Amygdala (tissue), 56 donors: Measurements from ENCODE around the gene AMN.

ENCODE experiments used
- DNase-seq, 56 donors: peaks; one replicate each; lab custom pipeline; 2025; lab: John Stamatoyannopoulos, UW

AMN gene

DNA sequence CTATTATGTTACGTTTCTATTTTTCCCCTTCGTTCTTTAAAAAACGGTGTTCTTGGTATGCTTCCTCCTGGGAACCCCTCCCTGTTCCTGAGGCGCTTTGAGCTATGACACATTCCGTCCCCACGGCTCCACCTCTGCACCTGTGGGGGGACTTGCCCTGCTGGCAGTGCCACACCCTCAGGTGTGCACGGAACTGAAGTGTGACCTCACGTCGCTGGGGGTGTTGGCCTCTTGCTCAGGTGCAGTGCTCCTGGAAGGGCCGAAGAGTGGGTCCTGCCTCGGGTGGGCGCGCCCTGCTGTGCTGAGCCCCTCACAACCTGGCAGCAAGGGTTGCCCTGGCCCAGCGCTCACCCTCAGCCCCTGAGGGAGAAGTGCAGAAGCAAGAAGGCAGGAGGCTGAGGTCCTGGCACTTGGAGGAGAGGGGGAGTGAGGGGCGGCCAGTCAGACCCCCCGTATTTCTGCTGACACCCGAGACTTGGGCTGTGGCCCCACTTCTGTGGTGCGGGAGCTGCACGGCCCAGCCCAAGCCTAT, 4.9 kb downstream of the AMN start:
- no peak for DNase-seq

DNA sequence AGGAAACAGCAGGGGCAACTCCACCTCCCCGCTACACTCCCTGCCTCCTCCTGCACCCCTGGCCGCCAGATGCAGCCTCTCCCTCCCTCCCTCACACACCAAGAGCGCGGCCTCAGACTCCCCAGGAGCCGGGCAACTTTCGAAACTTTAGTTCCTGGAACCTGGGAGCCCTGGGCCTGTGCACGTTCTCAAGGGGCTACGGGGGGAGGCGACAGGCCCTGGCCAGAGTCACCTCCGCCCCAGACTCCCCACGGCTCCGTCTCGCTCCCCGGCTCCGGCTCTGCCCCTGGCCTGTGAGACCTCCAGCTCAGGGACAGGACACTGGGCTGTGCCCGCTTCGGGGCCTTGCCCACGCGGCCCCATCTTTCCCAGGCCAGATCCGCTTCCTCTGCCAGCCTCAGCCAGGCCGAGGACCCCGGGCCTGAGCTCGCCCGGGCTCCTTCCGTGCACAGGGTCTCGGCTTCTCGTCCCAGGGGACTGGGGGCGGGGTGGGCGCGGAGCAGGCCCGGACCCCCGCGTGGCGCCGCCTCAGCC, 5.5 kb downstream of the AMN start:
- no peak for DNase-seq

DNA sequence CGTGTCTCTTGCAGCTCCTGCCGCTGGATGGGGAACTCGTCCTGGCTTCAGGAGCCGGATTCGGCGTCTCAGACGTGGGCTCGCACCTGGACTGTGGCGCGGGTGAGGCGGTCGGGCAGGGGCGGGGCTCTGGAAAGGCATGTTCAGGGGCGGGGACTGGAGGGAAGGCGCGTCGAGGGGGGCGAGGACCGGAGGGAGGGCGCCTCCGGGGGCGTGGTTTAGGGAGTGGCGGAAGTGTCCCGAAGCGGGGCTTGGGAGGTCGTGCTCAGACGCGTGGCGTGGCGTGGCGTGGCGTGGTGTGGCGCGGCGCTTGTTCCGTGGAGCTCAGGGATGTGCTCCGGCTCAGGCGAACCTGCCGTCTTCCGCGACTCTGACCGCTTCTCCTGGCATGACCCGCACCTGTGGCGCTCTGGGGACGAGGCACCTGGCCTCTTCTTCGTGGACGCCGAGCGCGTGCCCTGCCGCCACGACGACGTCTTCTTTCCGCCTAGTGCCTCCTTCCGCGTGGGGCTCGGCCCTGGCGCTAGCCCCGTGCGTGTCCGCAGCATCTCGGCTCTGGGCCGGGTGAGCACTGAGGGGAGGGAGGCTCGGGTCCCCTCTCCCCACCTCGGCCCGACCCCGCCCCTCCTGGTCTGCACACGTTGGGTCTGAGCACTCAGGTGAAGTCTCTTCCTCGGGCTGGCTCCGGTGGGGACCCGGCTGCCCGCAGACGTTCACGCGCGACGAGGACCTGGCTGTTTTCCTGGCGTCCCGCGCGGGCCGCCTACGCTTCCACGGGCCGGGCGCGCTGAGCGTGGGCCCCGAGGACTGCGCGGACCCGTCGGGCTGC, 6.2 kb downstream of the AMN start:
- DNase-seq, result no peak

DNA sequence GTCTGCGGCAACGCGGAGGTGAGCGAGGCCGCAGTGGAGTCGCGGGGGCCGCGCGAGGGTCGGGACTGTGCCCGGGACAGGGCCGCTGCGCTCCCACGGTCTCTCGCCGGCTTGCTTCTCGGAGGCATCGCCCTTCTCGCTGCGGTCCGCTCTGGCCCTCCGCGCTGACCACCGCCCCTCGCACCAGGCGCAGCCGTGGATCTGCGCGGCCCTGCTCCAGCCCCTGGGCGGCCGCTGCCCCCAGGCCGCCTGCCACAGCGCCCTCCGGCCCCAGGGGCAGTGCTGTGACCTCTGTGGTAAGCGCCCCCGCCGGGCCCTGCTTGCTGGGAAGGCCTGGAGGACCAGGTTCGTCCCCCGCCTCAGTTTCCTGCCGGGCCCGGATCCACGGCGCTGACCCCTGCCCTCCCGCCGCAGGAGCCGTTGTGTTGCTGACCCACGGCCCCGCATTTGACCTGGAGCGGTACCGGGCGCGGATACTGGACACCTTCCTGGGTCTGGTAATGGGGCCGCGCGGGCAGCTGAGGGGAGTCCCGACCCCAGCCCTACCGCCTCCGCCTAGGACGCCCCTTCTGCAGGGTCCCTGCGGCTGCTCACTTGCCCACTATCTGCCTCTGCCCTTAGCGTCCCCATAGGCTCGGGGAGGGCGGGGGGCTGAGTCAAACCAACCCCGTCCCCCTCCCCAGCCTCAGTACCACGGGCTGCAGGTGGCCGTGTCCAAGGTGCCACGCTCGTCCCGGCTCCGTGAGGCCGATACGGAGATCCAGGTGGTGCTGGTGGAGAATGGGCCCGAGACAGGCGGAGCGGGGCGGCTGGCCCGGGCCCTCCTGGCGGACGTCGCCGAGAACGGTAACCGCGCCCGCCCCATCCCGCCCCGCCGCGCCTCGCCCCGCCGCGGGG, 7.0 kb downstream of the AMN start:
- no peak for DNase-seq

DNA sequence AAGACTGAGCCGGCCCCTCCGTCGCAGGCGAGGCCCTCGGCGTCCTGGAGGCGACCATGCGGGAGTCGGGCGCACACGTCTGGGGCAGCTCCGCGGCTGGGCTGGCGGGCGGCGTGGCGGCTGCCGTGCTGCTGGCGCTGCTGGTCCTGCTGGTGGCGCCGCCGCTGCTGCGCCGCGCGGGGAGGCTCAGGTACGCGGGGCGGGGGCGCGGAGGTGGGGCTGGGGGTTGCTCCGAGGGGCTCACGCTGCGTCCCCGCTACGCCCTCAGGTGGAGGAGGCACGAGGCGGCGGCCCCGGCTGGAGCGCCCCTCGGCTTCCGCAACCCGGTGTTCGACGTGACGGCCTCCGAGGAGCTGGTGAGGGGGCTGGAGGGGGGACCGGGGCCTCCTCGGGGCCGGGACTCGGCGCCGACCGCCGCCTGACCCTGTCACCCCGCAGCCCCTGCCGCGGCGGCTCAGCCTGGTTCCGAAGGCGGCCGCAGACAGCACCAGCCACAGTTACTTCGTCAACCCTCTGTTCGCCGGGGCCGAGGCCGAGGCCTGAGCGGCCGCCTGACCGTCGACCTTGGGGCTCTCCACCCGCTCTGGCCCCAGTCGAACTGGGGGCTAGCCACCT, 7.8 kb downstream of the AMN start:
- no peak for DNase-seq

DNA sequence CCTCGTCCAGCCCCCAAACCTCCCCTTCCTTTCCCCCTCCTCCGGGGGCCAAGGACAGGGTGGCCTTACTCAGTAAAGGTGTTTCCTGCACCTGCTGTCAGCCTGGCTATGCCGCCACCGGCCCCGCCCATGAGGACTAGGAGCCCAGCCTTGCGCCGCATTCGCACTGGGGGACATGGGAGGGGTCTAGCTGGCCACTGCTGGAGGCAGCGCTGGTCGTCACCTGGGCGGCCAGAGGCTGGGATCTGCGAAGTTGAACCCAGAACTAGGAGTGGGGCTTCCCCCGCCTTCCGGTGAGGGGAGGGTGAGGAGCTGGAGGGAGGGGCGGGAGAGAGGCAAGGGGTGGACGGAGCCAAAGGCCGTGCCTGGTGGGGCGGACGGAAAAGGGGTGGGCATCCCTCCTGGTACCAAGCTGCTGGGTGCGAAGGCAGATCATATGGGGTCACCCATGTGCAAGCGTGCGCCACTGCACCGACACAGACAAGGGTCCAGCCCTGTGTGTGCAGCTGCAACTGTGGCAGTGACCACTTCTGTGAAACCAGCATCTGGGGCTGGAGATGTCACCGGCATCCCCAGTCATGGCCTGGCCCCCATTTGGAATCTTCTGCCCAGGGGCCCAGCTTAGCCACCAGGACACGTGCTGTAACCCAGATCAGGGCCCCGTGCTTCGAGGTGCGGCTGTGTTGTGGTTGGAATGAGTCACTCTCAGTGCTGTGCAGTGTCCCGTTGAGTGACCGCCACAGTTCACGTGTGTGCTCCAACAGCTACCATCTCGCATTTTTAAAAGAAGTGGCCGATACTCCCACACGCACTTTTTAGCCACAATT, 8.5 kb downstream of the AMN start:
- DNase-seq, result peak in 1 of 56 donors; percentile 14

DNA sequence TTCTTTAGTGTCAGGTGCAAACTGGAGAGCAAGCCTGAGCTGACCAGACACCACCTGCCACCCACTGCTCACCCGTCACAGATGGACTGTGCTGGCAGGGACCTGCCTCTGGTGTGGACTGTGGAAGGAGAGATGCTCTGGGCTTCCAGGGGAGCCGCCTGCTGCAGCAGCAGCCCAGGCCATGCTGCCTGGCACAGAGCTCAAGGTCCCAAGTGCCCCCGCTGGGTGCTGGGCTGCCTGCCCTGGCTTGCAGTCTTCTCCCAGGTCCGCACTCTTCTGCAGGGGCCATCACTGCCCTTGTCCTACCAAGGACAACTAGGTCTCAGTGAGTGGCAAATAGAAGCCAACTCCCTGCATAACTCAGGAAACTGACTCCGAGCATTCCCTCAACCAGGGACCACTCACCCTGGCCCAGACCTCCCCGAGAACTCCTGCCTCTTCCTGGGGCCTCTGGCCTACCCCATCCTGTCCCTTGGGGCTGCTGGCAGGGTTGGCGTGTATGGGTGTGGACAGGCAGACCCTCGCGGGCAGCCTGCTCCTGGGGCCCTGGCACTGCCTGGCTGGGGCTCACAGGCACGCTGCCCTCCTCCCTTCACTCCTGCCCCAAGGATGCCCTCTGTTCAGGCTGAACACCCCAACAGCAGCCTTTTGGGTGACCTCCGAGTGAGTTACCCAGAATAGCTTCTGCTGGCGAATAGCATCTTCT, 9.3 kb downstream of the AMN start:
- no peak for DNase-seq

DNA sequence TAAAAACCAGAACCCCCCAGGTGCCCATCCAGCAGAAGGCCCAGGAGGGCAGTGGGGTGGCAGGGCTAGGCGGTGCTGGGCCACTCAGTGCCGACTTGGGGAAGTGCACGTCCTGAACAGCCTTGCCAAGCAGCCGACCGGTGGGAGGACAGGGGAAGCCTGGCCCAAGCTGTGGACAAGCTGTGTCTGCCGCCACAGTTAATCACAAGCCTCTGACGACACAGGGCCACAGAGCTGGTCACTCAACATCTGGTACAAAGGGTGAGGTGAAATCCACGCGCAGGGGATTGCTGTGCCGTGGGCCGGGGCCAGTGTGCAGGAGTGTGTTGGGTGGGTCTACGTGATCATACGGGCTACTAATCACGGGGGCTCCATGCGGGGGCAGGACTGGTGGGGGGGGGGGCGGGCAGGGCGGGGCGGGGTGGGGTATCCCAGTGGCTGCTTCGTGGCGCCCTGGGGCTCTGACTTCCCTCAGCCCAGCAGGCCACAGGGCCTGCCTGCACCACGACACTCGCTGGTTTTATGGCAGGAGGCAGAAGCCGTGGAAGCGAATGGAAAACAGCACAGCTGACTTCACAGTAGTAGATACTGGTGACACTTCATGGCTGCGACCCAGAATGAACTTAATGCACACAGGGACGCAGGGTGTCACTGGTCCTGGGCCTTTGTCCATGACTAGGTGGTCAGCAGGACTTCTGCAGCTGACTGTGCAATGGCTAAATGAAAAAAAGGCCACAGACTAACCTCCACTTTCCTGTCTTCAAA, 10.2 kb downstream of the AMN start:
- no peak for DNase-seq

DNA sequence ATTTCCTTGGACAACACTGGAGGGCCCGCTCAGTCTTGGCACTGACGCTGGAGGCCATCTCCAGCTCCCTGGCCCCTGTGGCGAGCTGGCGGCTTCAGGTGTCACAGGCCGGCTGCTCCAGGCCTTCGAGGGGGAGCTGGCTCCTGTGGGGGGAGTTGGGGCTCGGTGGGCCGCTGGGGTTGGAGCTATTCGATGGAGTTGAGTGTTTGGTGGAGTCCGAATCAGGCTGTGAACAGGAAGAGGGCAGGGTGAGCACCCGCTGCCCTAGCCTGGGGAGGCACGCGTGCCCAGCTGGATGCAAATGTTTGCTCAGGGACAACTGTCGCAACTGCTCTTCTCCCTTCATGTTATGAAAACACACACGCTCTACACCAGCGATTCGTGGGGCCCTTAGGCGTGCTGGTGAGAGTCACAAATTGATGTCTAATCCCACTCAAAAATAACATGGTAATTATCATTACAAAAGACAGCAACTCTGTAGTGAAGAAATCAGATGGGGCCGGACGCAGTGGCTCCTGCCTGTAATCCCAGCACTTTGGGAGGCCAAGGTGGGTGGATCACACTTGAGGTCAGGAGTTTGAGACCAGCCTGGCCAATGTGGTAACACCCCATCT, 11.3 kb downstream of the AMN start:
- DNase-seq, result no peak

DNA sequence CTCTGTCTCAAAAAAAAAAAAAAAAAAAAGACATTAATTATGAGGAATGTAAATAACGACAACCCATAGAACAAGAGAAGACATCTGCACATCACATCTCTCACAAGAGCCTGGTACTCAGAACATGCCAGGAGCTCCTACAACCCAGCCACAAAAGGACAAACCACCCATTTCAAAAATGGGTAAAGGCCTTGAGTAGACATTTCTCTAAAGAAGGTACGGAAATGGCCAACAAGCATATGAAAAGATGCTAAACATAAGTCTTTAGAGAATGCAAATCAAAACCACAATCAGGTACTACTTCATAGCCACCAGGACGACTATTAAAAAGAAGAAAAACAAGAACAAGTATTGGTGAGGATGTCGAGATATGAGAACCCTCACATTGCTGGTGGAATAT, 13.3 kb downstream of the AMN start:
- no peak for DNase-seq

DNA sequence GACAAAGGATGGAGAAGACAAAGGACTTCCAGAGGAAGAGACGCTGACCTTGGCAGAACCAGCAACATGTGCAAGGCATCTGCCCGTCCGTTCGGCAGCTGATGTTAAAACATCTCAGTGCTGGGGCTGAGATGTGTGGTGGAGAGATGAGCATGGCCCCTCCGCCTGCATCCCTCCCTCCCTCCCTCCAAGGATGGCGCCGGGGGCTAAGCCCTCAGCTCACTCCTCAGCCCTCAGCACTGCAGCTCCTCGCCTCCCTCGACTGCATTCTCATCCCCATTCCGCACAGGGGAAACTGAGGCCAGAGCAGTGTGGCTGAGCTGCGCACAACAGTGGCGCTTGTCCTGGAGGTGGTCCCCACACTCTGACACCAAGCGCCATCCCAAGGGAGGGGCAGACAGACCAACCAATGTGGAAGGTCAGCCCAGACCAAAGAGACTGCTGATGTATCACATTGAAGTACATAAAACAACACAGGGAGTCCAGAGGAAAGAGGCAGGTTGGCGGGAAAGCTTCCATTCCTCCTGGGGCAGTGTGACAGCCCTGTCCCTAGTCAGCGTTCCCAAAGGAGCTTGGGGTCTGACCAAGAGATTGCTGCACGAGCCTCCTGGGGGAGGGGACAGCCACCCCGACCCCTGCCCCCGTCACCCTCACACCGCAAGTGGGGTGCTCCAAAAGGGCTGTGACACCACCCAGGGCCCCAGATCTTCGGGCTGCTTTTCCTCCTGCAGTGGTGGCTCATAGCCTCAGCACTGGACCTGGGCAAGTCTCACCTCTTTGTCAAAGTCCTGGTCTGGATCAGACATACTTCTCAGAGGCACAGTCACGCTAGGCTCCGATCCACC, 15.1 kb downstream of the AMN start:
- no peak for DNase-seq

DNA sequence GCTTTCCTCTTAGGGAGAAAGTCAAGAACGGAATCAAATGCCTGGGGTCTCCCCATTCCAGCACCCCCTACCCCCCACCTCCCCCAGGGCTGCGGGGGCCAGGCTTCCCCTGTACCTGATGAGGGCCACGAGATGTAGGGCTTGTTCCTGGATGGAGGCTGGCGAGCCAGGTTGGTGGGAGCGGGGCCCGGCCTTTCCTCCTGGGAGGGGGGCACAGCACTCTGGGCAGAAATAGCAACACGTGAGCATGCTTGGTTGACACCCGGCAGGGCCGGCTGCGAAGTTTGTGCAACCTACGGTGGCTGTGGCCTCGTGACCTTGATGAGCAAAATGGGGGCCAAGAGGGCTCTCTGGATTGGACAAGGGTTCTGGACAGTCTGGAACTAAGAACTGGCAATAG, 15.7 kb downstream of the AMN start:
- DNase-seq, result no peak

DNA sequence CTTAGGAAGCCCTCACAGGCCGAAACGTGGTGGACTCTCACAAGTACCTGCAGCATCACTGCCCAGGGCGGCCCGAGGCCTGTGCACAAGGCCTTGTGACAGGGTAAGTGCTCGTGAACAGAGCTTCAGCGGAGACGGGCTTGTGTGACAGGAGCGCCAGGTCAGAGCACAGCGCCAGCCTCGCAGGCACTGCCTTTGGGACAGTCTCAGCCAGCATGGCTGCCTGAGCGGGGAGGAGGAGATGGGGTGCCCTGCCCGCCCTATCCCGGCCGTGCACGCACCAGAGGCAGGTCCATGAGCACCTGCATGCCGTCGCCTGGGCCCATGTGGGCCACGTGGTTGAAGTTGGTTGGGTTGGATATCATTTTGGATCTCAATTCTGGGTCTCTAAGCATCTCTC, 16.9 kb downstream of the AMN start:
- DNase-seq, result no peak

DNA sequence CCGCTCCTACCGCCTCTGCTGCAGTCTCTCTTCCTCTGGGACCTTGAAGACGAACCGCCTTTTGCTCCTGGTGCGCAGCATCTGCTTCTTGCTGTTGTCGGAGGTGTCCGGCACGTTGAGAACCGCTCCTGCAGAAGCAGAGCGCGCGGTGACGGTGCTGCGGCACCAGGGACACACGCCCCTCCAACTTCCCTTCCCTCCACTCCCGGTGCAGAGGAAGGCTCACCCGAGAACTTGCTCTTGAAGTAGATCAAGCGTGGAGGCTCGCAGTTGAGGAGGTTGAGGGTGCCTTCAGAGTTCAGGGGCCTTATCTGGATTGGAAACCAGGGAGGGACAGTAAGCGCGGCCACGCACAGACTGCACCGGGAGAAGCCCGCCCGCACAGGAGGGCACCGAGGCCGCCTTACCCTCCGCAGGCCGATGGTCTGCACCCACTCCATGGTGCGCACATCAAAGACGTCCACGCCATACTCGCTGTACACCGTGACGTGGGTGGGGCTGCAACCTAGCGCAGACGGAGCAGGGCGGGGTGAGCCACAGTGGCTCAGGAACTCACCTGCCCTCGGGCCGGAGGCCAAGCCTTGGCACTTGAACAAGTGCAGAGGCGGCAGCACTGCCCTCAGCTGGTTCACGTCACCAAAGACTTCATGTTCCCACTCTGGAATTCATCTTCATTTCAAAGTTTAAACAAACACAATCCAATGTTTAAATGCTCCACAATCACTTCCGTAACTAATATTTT, 17.5 kb downstream of the AMN start:
- DNase-seq, result no peak

DNA sequence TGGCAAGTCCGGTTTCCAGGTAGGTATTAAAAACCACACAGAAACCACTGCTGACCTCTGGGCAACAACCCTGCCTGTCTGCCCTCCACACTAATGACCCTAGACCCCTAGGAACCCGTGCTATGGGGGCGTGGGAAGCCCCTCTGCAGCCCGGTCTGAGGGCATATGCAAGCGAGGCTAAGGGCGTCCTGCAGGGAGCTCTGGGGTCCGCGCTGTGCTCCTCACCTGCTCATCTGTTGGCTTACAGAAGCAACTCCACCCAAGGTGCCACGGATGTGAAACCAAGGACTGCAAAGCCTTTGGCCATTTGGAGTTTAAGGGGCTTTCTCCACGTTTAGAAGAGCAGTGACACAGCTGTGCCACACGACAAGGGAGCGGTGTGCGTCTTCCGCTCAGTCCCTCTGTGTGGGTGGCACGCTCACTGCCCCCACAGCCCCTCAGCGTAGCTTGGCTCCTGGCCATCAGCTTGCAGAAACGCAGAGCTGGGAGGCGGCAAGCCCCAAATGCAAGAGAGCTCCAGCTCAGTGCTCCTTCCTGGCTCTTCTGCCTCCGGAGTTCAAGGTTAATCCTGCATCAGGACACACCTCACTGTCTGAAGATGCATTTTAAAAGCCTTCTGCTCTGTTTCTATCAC, 18.4 kb downstream of the AMN start:
- peak in 1 of 56 donors; percentile 9 for DNase-seq
